ENCODE measurements around the gene HIRIP3. TPM values are rescaled to one million over a fixed set of nuclear protein-coding genes. Genes with fewer than 3 reads are reported as not detected.
"Not testable (repeated sequence)": the region's sequence is repeated elsewhere in the genome, so short reads cannot be mapped to it uniquely, and the experiment has no call there.

HIRIP3 gene
- total and polyA plus RNA-seq, 2 of the 4 experiments (the other 2 are of a cell fraction), result 5.0 to 10.5 TPM

DNA sequence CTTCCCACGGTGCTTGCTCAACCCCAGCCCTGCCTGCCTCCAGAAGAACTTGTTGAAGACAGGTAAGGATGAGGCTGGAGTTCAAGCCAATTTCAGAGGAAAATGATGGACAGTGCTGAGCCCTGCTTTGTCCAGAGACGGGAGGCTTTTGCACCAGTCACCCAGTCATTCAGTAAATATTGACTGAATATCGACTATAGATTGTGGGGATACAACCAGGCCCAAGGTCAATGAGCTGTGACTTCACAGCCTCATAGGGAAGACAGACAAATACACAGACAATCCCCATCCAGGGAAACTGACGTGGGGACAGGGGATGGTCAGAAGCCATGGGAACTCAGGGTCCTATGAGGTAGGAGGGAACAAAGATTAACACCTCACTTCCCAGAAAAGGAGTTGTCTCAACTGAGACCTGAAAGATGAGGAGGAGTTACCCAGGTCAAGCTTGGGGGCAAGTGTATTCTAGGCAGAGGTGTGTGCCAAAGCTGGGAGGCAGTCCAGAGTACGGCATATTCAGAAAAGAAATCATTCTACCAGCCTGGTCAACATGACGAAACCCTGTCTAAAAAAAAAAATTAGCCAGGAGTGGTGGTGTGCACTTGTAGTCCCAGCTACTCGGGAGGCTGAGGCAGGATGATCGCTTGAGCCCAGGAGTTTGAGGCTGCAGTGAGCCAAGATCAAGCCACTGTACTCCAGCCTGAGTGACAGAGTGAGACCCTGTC lies 21.3 kb upstream of the HIRIP3 start:
- no peak overlapping the region for H2BK15ac ChIP-seq (ENCODE audit: low read depth, low read length)
- H4K20me1 ChIP-seq (ENCODE audit: insufficient read depth, low read length), result no peaks in the 10 kb centered on the region
- H3K36me3 ChIP-seq (ENCODE audit: control insufficient read depth, insufficient read depth, low read length), result no peaks in the 10 kb centered on the region
- dilution Hi-C loops (cut with HindIII; ENCODE audit: low sequenced_read_pairs, unreplicated experiment), result no loop called here
- no peak overlapping the region for H3K14ac ChIP-seq (replicated peaks; ENCODE audit: low read depth, low read length)
- H3K23ac ChIP-seq (ENCODE audit: low read depth, low read length), result no peak overlapping the region
- peaks cover 6% of the 10 kb centered on the region for H3K27me3 ChIP-seq (ENCODE audit: control insufficient read depth, insufficient read depth, low read length)
- H3K9me1 ChIP-seq (ENCODE audit: insufficient read depth, low read length), result no peaks in the 10 kb centered on the region
- H3K56ac ChIP-seq (ENCODE audit: extremely low read depth, insufficient read depth, low read length), result no peak overlapping the region
- no peak overlapping the region for H3K4ac ChIP-seq (ENCODE audit: low read depth, low read length)
- H2AFZ ChIP-seq (replicated peaks; ENCODE audit: low read length, poor library complexity), result no peak overlapping the region
- H3K4me2 ChIP-seq (ENCODE audit: low read depth, low read length), result no peak overlapping the region
- no peak overlapping the region for H4K91ac ChIP-seq (ENCODE audit: insufficient read depth, low read depth, low read length)
- no peak overlapping the region for H3K4me3 ChIP-seq (ENCODE audit: insufficient read depth, low read depth, low read length)
- TF ChIP-seq MAZ (IDR thresholded peaks at IDR 0.05; ENCODE audit: borderline replicate concordance, low read depth, low read length) (no peak), CEBPB (IDR thresholded peaks at IDR 0.05; ENCODE audit: low read depth, low read length) (no peak), SMC3 (IDR thresholded peaks at IDR 0.05; ENCODE audit: low read depth, low read length) (no peak), MAFK (IDR thresholded peaks at IDR 0.05; ENCODE audit: low read depth, low read length) (no peak), MXI1 (IDR thresholded peaks at IDR 0.05; ENCODE audit: borderline replicate concordance, low read depth, low read length) (no peak)
- TF ChIP-seq, protein P1, sequence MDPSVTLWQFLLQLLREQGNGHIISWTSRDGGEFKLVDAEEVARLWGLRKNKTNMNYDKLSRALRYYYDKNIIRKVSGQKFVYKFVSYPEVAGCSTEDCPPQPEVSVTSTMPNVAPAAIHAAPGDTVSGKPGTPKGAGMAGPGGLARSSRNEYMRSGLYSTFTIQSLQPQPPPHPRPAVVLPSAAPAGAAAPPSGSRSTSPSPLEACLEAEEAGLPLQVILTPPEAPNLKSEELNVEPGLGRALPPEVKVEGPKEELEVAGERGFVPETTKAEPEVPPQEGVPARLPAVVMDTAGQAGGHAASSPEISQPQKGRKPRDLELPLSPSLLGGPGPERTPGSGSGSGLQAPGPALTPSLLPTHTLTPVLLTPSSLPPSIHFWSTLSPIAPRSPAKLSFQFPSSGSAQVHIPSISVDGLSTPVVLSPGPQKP (IDR thresholded peaks at IDR 0.05; ENCODE audit: borderline replicate concordance, low read depth, low read length), result no peak
- H3K9me3 ChIP-seq (ENCODE audit: control insufficient read depth, insufficient read depth, low read length), result no peaks in the 10 kb centered on the region
- no CpG with 5 or more reads among the region's 8 CpGs for WGBS, 2 experiments (ENCODE audit: extremely low coverage in 2 of 2, insufficient read length in 1 of 2)
- POLR2A ChIA-PET (ENCODE audit: unreplicated experiment), result no interaction called here
- CTCF ChIA-PET, result no interaction called here
- no peak overlapping the region for H2AK5ac ChIP-seq (ENCODE audit: low read depth, low read length)
- H3K9ac ChIP-seq (ENCODE audit: low read depth, low read length), result no peak overlapping the region
- DNase-seq, result no peak
- no peak overlapping the region for H2AK9ac ChIP-seq (replicated peaks; ENCODE audit: low read depth, low read length, poor library complexity)
- no TSS peak for BruUV-seq (replicated peaks)
- in situ Hi-C loops (cut with MboI; ENCODE audit: low sequenced_read_pairs), result no loop called here
- no peak overlapping the region for H4K8ac ChIP-seq (ENCODE audit: low read depth in 2 of 2, low read length in 2 of 2)
- ATAC-seq (ENCODE audit: low read depth), result no peak
- H3K79me1 ChIP-seq (ENCODE audit: low read depth in 1 of 2, low read length in 2 of 2), result no peaks in the 10 kb centered on the region
- H3K18ac ChIP-seq (ENCODE audit: low read depth, low read length), result no peak overlapping the region
- no peaks in the 10 kb centered on the region for H3K4me1 ChIP-seq (ENCODE audit: control insufficient read depth, insufficient read depth, low read length)
- H3K27ac ChIP-seq (ENCODE audit: insufficient read depth, low read length), result no peak overlapping the region
- intact Hi-C loops (cut with micrococcal nuclease), result no loop called here
- H2BK20ac ChIP-seq (ENCODE audit: low read depth, low read length), result no peak overlapping the region
- no peak overlapping the region for H4K5ac ChIP-seq (ENCODE audit: low read depth, low read length)
- H2BK5ac ChIP-seq (ENCODE audit: low read depth, low read length, poor library complexity, severe bottlenecking), result no peak overlapping the region
- no peak overlapping the region for H2BK120ac ChIP-seq (ENCODE audit: low read depth, low read length)

- H3K9ac ChIP-seq (ENCODE audit: low read depth, low read length); H3K9me3 ChIP-seq (ENCODE audit: control insufficient read depth, insufficient read depth, low read length); H3K4ac ChIP-seq (ENCODE audit: low read depth, low read length); H3K4me2 ChIP-seq (ENCODE audit: low read depth, low read length); H3K23ac ChIP-seq (ENCODE audit: low read depth, low read length); H4K8ac ChIP-seq (ENCODE audit: low read depth in 2 of 2, low read length in 2 of 2); H3K36me3 ChIP-seq (ENCODE audit: control insufficient read depth, insufficient read depth, low read length); H3K4me1 ChIP-seq (ENCODE audit: control insufficient read depth, insufficient read depth, low read length); BruUV-seq (replicated peaks); H3K9me1 ChIP-seq (ENCODE audit: insufficient read depth, low read length); H2BK20ac ChIP-seq (ENCODE audit: low read depth, low read length); in situ Hi-C loops (cut with MboI; ENCODE audit: low sequenced_read_pairs); H2AK5ac ChIP-seq (ENCODE audit: low read depth, low read length); H2BK120ac ChIP-seq (ENCODE audit: low read depth, low read length); H3K4me3 ChIP-seq (ENCODE audit: insufficient read depth, low read depth, low read length); H3K18ac ChIP-seq (ENCODE audit: low read depth, low read length); H4K20me1 ChIP-seq (ENCODE audit: insufficient read depth, low read length); H3K27ac ChIP-seq (ENCODE audit: insufficient read depth, low read length); H2BK5ac ChIP-seq (ENCODE audit: low read depth, low read length, poor library complexity, severe bottlenecking); CTCF ChIA-PET; DNase-seq; H4K5ac ChIP-seq (ENCODE audit: low read depth, low read length); H3K56ac ChIP-seq (ENCODE audit: extremely low read depth, insufficient read depth, low read length); ATAC-seq (ENCODE audit: low read depth); H3K79me1 ChIP-seq (ENCODE audit: low read depth in 1 of 2, low read length in 2 of 2); intact Hi-C loops (cut with micrococcal nuclease); H4K91ac ChIP-seq (ENCODE audit: insufficient read depth, low read depth, low read length); POLR2A ChIA-PET (ENCODE audit: unreplicated experiment); dilution Hi-C loops (cut with HindIII; ENCODE audit: low sequenced_read_pairs, unreplicated experiment); H2AFZ ChIP-seq (replicated peaks; ENCODE audit: low read length, poor library complexity); H2BK15ac ChIP-seq (ENCODE audit: low read depth, low read length); H2AK9ac ChIP-seq (replicated peaks; ENCODE audit: low read depth, low read length, poor library complexity); H3K14ac ChIP-seq (replicated peaks; ENCODE audit: low read depth, low read length): not testable (repeated sequence)
- H3K27me3 ChIP-seq (ENCODE audit: control insufficient read depth, insufficient read depth, low read length), result peaks cover 15% of the 10 kb centered on the region
- no CpG with 5 or more reads among the region's 7 CpGs for WGBS, 2 experiments (ENCODE audit: extremely low coverage in 2 of 2, insufficient read length in 1 of 2)
Measured at GRCh38 chr16:30015450-30015849, 20.0 kb upstream of the HIRIP3 start.
